Psoas muscle (tissue), 8 donors: ENCODE results near the gene RABIF. TPM values are rescaled to one million over a fixed set of nuclear protein-coding genes. Genes with fewer than 3 reads are reported as not detected.
A peak's percentile ranks its signal among the peaks of the same experiment; 100 is the strongest.

Experiments
- ATAC-seq, 4 donors: fragments of 200-7000 bp; cut with Tn5 transposase; one replicate each; pipeline ENCODE4 v1.9.1; 2020; ENCODE audit warnings: moderate library complexity in 3 of 4, mild to moderate bottlenecking in 2 of 4
- DNase-seq, 2 donors: peaks; one replicate each; pipeline ENCODE4 v3.0.0-alpha.2; 2020
- H3K27ac ChIP-seq: fragments of 200-600 bp; one replicate; pipeline ENCODE4 v1.8.0; 2022
- H3K27me3 ChIP-seq, 3 donors: fragments of 200-600 bp in 1 of 3; one replicate each; pipeline versions ENCODE4 v1.6.1 to v1.8.0; 2013 to 2022; ENCODE audit warnings: low read length in 2 of 3, mild to moderate bottlenecking in 2 of 3, moderate library complexity in 1 of 3; ENCODE audit not compliant: insufficient read depth in 3 of 3
- H3K36me3 ChIP-seq, 2 donors: fragments of 200-600 bp in 1 of 2; one replicate each; pipeline versions ENCODE4 v1.6.1 to v1.8.0; 2013 to 2022; ENCODE audit warnings: low read depth in 1 of 2, mild to moderate bottlenecking in 1 of 2, moderate library complexity in 1 of 2; ENCODE audit not compliant: insufficient read depth in 1 of 2
- H3K4me1 ChIP-seq: fragments of 200-600 bp; one replicate; pipeline ENCODE4 v1.8.0; 2022
- H3K4me3 ChIP-seq: fragments of 200-600 bp; one replicate; pipeline ENCODE4 v1.8.0; 2022; ENCODE audit warnings: mild to moderate bottlenecking
- H3K9me3 ChIP-seq: fragments of 200-600 bp; one replicate; pipeline ENCODE4 v1.8.0; 2022
- CTCF ChIP-seq: fragments of 200-600 bp; IDR thresholded peaks from one replicate; pipeline ENCODE4 v1.8.0; 2022; ENCODE audit warnings: antibody characterized with exemption
- WGBS, 3 donors: extraction: QIAGEN DNeasy Blood & Tissue Kit; methylation state at CpG; one replicate each; pipeline versions ENCODE4 v1.1.6 to v1.1.7; 2013; 5-methylcytosine and 5-hydroxymethylcytosine counted together
- intact Hi-C, 2 donors: fragments of 100-400 bp; cut with DNase I; formaldehyde crosslinking; loops; one replicate each; pipeline versions ENCODE4 v1.11.0 to v1.14.2; 2022
- polyA plus RNA-seq, 3 donors: library from polyadenylated mRNA; stranded (reverse); fragments of 200-250 nt; gene quantifications; one replicate each; pipeline ENCODE4 v1.2.3, GENCODE V29; 2013
- total RNA-seq, 4 donors: library from RNA; stranded (reverse); fragmentation: NEBNext Ultra II Directional in 2 of 4; extraction: Animal tissue kit (Norgen Biotek cat#: 25700) in 2 of 4; gene quantifications; one replicate each; pipeline versions ENCODE4 v1.2.1 to v1.2.4, GENCODE V29; 2021 to 2023
- donor health status: healthy with polysubstance abuse.
- donor health status: DM: no; HTN: no; CAD: no; lungs with moderate emphysema.
- donor health status: Bipolar disorder and iron deficiency.
- donor health status: healthy.
- donor health status: DM: yes; HTN: yes; CAD: no.
- donor health status: DM: no; HTN: no; CAD: no.
- donor health status: DM: no; HTN: no; CAD: no.
- donor health status: DM: yes; HTN: yes; CAD: no.

The RABIF gene
- total and polyA plus RNA-seq, 7 donors: 3.6 to 12.1 (median 7.0) TPM

- DNase-seq (no peak), ATAC-seq (no peak)
- Histone ChIP-seq H3K27me3 (no peaks in the 10 kb centered on the region), H3K27ac (no peak overlapping the region), H3K9me3 (peaks cover 5% of the 10 kb centered on the region), H3K4me3 (no peak overlapping the region), H3K36me3 (peaks cover 0 to 3% of the 10 kb centered on the region in 2 donors), H3K4me1 (no peaks in the 10 kb centered on the region)
- no peak for TF ChIP-seq CTCF
- intact Hi-C loops: no loop called here
- WGBS, 3 donors: 89 to 91% (median 89%) methylated on average over 3 of the region's 3 CpGs
These were observed 45.8 kb upstream of the RABIF start for GRCh38 chr1:202934755-202935154.

GRCh38 chr1:202932476-202932875, 43.5 kb upstream of the RABIF start:
- no peaks in the 10 kb centered on the region for H3K4me1 ChIP-seq
- peaks cover 5% of the 10 kb centered on the region for H3K9me3 ChIP-seq
- H3K27me3 ChIP-seq: no peaks in the 10 kb centered on the region
- intact Hi-C loops: no loop called here
- no peak overlapping the region for H3K4me3 ChIP-seq
- no peak overlapping the region for H3K27ac ChIP-seq
- DNase-seq: no peak
- no peak for TF ChIP-seq CTCF
- WGBS, 3 donors: 89 to 95% (median 90%) methylated on average over 2 of the region's 2 CpGs
- no peak for ATAC-seq
- no peaks in the 10 kb centered on the region for H3K36me3 ChIP-seq

GRCh38 chr1:202926581-202927491, 37.9 kb upstream of the RABIF start, which contains the start of gene KLHL12:
Gene KLHL12 (minus strand): TSS chr1:202927234. CDS start chr1:202925162, 2,072 bp downstream.
- H3K36me3 ChIP-seq: peaks cover 0 to 22% of the 10 kb centered on the region in 2 donors
- 0 to 1% (median 1%) methylated on average over 56 to 57 of the region's 57 CpGs for WGBS, 3 donors
- DNase-seq (peak; percentile 96 to 98), ATAC-seq (peak; percentile 97 to 99 (median 98))
- H3K4me1 ChIP-seq: peaks cover 32% of the 10 kb centered on the region
- no peaks in the 10 kb centered on the region for H3K9me3 ChIP-seq
- intact Hi-C loops: loop anchor here (1.0 to 5.0 kb wide), 4 partner anchors 35 to 72 kb away; no protein-coding TSS in a partner anchor
- peak; percentile 73 for TF ChIP-seq CTCF
- no peaks in the 10 kb centered on the region for H3K27me3 ChIP-seq
- H3K27ac ChIP-seq: peak within 1 kb of the TSS; percentile 92
- peak within 1 kb of the TSS; percentile 84 for H3K4me3 ChIP-seq

- intact Hi-C loops: no loop called here
- DNase-seq: no peak
These were observed 34.6 kb upstream of the RABIF start for GRCh38 chr1:202923533-202923932.

More at GRCh38 chr1:202923533-202923932, 34.6 kb upstream of the RABIF start:
- TF ChIP-seq CTCF: no peak
- no peak for ATAC-seq
- peaks cover 32% of the 10 kb centered on the region for H3K4me1 ChIP-seq
- peaks cover 0 to 37% of the 10 kb centered on the region in 2 donors for H3K36me3 ChIP-seq
- H3K4me3 ChIP-seq: no peak overlapping the region
- no peak overlapping the region for H3K27ac ChIP-seq
- 80 to 88% (median 86%) methylated on average over 3 of the region's 3 CpGs for WGBS, 3 donors
- H3K27me3 ChIP-seq: no peaks in the 10 kb centered on the region
- no peaks in the 10 kb centered on the region for H3K9me3 ChIP-seq
